ENCODE data around the gene LCT.

GRCh38 chr2:135870571-135870970 is 33.6 kb upstream of the LCT start:
- TF ChIP-seq ZNF580 (tag by site-specific recombination; IDR thresholded peaks at IDR 0.05) (no peak), ZNF302 (tag by site-specific recombination; IDR thresholded peaks at IDR 0.05; ENCODE audit: low read depth) (no peak), ZNF501 (tag by site-specific recombination; IDR thresholded peaks at IDR 0.05) (no peak), CTCF (tag by site-specific recombination; IDR thresholded peaks at IDR 0.05) (no peak), GLI4 (tag by site-specific recombination; IDR thresholded peaks at IDR 0.05) (no peak), REST (tag by site-specific recombination; IDR thresholded peaks at IDR 0.05) (no peak), PBX3 (CRISPR knock-in tag; IDR thresholded peaks at IDR 0.05) (no peak), ZBTB7A (tag by site-specific recombination; IDR thresholded peaks at IDR 0.05; ENCODE audit: low read depth) (no peak)
